Trophoblast cell (in vitro differentiated cells and primary cell): ENCODE measurements around the gene TAS2R9. TPM values are rescaled to one million over a fixed set of nuclear protein-coding genes. Genes with fewer than 3 reads are reported as not detected.

Source experiments
- DNase-seq, 2 donors: peaks; one replicate each; pipeline ENCODE4 v3.0.0-alpha.2; 2016
- H2AFZ ChIP-seq: 2 replicates; pipeline ENCODE4 v1.6.1; 2013; ENCODE audit warnings: low read length, moderate library complexity, mild to moderate bottlenecking; ENCODE audit not compliant: insufficient read depth, poor library complexity
- H2AK5ac ChIP-seq: 2 replicates; pipeline ENCODE4 v1.6.1; 2013; ENCODE audit warnings: mild to moderate bottlenecking, low read length
- H2BK120ac ChIP-seq: 2 replicates; pipeline ENCODE4 v1.6.1; 2013; ENCODE audit warnings: low read length, mild to moderate bottlenecking, moderate library complexity; ENCODE audit not compliant: insufficient read depth, poor library complexity
- H2BK12ac ChIP-seq: 2 replicates; pipeline ENCODE4 v1.6.1; 2013; ENCODE audit warnings: mild to moderate bottlenecking, low read length, moderate library complexity
- H2BK5ac ChIP-seq: 2 replicates; pipeline ENCODE4 v1.6.1; 2013; ENCODE audit warnings: low read length, low read depth, moderate library complexity, mild to moderate bottlenecking; ENCODE audit not compliant: poor library complexity
- H3K14ac ChIP-seq: 2 replicates; pipeline ENCODE4 v1.6.1; 2013; ENCODE audit warnings: mild to moderate bottlenecking, low read length
- H3K18ac ChIP-seq: 2 replicates; pipeline ENCODE4 v1.6.1; 2013; ENCODE audit warnings: mild to moderate bottlenecking, low read length
- H3K23ac ChIP-seq: 2 replicates; pipeline ENCODE4 v1.6.1; 2013; ENCODE audit warnings: low read length
- H3K27ac ChIP-seq: 2 replicates; pipeline ENCODE4 v1.5.1; 2013; ENCODE audit warnings: low read depth, mild to moderate bottlenecking, inconsistent platforms, low read length, moderate library complexity
- H3K27me3 ChIP-seq: 2 replicates; pipeline ENCODE4 v1.6.1; 2013; ENCODE audit warnings: inconsistent platforms, mild to moderate bottlenecking, low read length, moderate library complexity; ENCODE audit not compliant: insufficient read depth
- H3K36me3 ChIP-seq, 2 experiments: 1 replicate in 1 of 2; 2 replicates in 1 of 2; pipeline ENCODE4 v1.6.1; 2013; ENCODE audit warnings: low read length in 2 of 2, mild to moderate bottlenecking in 2 of 2, moderate library complexity in 1 of 2; ENCODE audit not compliant: insufficient read depth in 2 of 2, control insufficient read depth in 1 of 2
- H3K4ac ChIP-seq: 2 replicates; pipeline ENCODE4 v1.6.1; 2013; ENCODE audit warnings: low read depth, mild to moderate bottlenecking, low read length, moderate library complexity
- H3K4me1 ChIP-seq, 2 experiments: 1 replicate in 1 of 2; 2 replicates in 1 of 2; pipeline ENCODE4 v1.6.1; 2013; ENCODE audit warnings: low read length in 2 of 2, mild to moderate bottlenecking in 2 of 2, moderate library complexity in 1 of 2; ENCODE audit not compliant: insufficient read depth in 2 of 2, control insufficient read depth in 1 of 2
- H3K4me2 ChIP-seq: 2 replicates; pipeline ENCODE4 v1.6.1; 2013; ENCODE audit warnings: inconsistent platforms, mild to moderate bottlenecking, low read length, moderate library complexity
- H3K4me3 ChIP-seq: 2 replicates; pipeline ENCODE4 v1.5.1; 2013; ENCODE audit warnings: mild to moderate bottlenecking, low read depth, low read length, inconsistent platforms
- H3K79me1 ChIP-seq: one replicate; pipeline ENCODE4 v1.6.1; 2013; ENCODE audit warnings: low read length
- H3K79me2 ChIP-seq: 2 replicates; pipeline ENCODE4 v1.6.1; 2013; ENCODE audit warnings: low read length, mild to moderate bottlenecking; ENCODE audit not compliant: control insufficient read depth, insufficient read depth, poor library complexity
- H3K9ac ChIP-seq: 2 replicates; pipeline ENCODE4 v1.6.1; 2013; ENCODE audit warnings: mild to moderate bottlenecking, low read length
- H3K9me3 ChIP-seq: 2 replicates; pipeline ENCODE4 v1.6.1; 2013; ENCODE audit warnings: low read depth, mild to moderate bottlenecking, control low read depth, inconsistent platforms, low read length; ENCODE audit not compliant: insufficient read depth
- H4K12ac ChIP-seq: 2 replicates; pipeline ENCODE4 v1.6.1; 2013; ENCODE audit warnings: low read depth, mild to moderate bottlenecking, low read length, moderate library complexity
- H4K8ac ChIP-seq: 2 replicates; pipeline ENCODE4 v1.6.1; 2013; ENCODE audit warnings: low read depth, mild to moderate bottlenecking, low read length, moderate library complexity
- H4K91ac ChIP-seq: one replicate; pipeline ENCODE4 v1.6.1; 2013; ENCODE audit warnings: low read depth, mild to moderate bottlenecking, low read length, moderate library complexity
- WGBS: extraction: QIAGEN DNeasy Blood & Tissue Kit; methylation state at CpG from one replicate; pipeline ENCODE4 v1.1.7; 2013; ENCODE audit warnings: missing lambda C conversion rate; ENCODE audit not compliant: insufficient read length, insufficient coverage; ENCODE audit errors: extremely low coverage; 5-methylcytosine and 5-hydroxymethylcytosine counted together
- polyA plus RNA-seq: library from polyadenylated mRNA; stranded (reverse); fragments of 200-250 nt; gene quantifications from 2 replicates; pipeline ENCODE4 v1.2.3, GENCODE V29; 2013

Gene TAS2R9, protein sequence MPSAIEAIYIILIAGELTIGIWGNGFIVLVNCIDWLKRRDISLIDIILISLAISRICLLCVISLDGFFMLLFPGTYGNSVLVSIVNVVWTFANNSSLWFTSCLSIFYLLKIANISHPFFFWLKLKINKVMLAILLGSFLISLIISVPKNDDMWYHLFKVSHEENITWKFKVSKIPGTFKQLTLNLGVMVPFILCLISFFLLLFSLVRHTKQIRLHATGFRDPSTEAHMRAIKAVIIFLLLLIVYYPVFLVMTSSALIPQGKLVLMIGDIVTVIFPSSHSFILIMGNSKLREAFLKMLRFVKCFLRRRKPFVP
- polyA plus RNA-seq: not detected in 2 replicates

DNA sequence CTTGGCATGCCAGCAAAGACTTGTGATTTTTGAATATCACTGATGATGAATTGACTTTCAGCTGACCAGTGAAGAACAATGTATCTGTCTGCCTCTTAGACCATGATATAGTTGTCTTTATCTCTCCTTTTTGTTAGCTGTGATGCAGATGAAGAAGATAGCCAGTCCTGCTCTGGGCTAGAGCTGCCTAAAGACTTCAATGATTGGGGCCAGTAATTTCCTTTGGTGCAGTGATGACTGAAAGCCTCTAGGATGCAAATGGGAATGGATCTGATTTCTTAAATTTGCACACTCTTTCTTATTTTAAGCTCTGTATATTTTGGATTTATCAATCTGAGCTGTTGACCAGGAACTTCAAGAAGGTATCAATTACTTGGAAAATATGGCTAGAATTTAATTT, at the start of gene TAS2R9:
Gene TAS2R9 (minus strand): TSS at position 101 of the 400 bp plus-strand sequence. CDS start 93 bp downstream, at position 8.
- Histone ChIP-seq H4K8ac (no peak within 1 kb of the TSS), H2BK12ac (no peak within 1 kb of the TSS), H3K9me3 (no peaks in the 10 kb centered on the region), H3K9ac (no peak within 1 kb of the TSS), H3K4me2 (no peak within 1 kb of the TSS), H3K14ac (no peak within 1 kb of the TSS), H3K79me1 (no peaks in the 10 kb centered on the region), H3K36me3 (no peaks in the 10 kb centered on the region), H3K4me3 (no peak within 1 kb of the TSS), H2BK120ac (no peak within 1 kb of the TSS), H3K4me1 (no peaks in the 10 kb centered on the region), H3K4ac (no peak within 1 kb of the TSS), H4K12ac (no peak within 1 kb of the TSS), H3K27me3 (no peaks in the 10 kb centered on the region), H2BK5ac (no peak within 1 kb of the TSS), H3K79me2 (no peaks in the 10 kb centered on the region), H3K27ac (no peak within 1 kb of the TSS), H3K23ac (no peak within 1 kb of the TSS), H3K18ac (no peak within 1 kb of the TSS), H2AK5ac (no peak within 1 kb of the TSS), H4K91ac (no peak within 1 kb of the TSS), H2AFZ (no peak within 1 kb of the TSS)
- no peak for DNase-seq

DNA sequence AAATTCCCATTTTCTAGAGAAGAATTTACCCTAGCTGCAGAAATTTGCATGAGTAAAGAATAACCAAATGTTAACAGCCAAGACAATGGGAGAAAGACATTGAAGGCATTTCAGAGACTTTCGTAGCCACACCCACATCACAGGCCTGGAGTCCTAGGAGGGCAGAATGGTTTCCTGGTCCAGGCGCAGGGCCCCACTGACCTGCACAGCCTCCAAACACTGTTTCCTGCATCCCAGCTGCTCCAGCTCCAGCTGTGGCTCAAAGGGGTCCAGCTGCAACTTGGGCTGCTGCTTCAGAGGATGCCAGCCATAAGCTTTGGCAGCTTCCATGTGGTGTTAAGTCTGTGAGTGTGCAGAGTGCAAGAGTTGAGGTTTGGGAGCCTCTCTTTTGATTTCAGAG, 45.8 kb upstream of the TAS2R9 start:
- no peaks in the 10 kb centered on the region for H3K79me2 ChIP-seq

GRCh38 chr12:10853776-10854175, 43.8 kb upstream of the TAS2R9 start:
- H3K23ac ChIP-seq: no peak overlapping the region
- H3K9me3 ChIP-seq: peaks cover 11% of the 10 kb centered on the region
- no peak overlapping the region for H2AK5ac ChIP-seq
- no peak overlapping the region for H3K4me2 ChIP-seq
- no peak overlapping the region for H3K27ac ChIP-seq
- H2BK120ac ChIP-seq: no peak overlapping the region
- no peak overlapping the region for H2BK5ac ChIP-seq
- no CpG with 5 or more reads among the region's 2 CpGs for WGBS
- no peaks in the 10 kb centered on the region for H3K79me2 ChIP-seq
- no peak overlapping the region for H3K4me3 ChIP-seq
- H4K8ac ChIP-seq: no peak overlapping the region
- H3K9ac ChIP-seq: no peak overlapping the region
- no peak overlapping the region for H3K4ac ChIP-seq
- H3K79me1 ChIP-seq: no peaks in the 10 kb centered on the region
- peaks cover 6% of the 10 kb centered on the region in 2 experiments for H3K36me3 ChIP-seq
- H2AFZ ChIP-seq: no peak overlapping the region
- H3K27me3 ChIP-seq: no peaks in the 10 kb centered on the region
- H3K18ac ChIP-seq: no peak overlapping the region
- H4K12ac ChIP-seq: no peak overlapping the region
- H3K14ac ChIP-seq: no peak overlapping the region
- H2BK12ac ChIP-seq: no peak overlapping the region
- H3K4me1 ChIP-seq: no peaks in the 10 kb centered on the region
- no peak overlapping the region for H4K91ac ChIP-seq
- no peak for DNase-seq

More for the DNA sequence above, 45.8 kb upstream of the TAS2R9 start:
- no peak overlapping the region for H3K18ac ChIP-seq
- no peak overlapping the region for H4K8ac ChIP-seq
- H3K27ac ChIP-seq: no peak overlapping the region
- H2AFZ ChIP-seq: no peak overlapping the region
- H3K27me3 ChIP-seq: no peaks in the 10 kb centered on the region
- no peak overlapping the region for H3K4me3 ChIP-seq
- no peak overlapping the region for H2BK120ac ChIP-seq
- H3K9ac ChIP-seq: no peak overlapping the region
- H3K4me2 ChIP-seq: no peak overlapping the region
- no peak overlapping the region for H3K14ac ChIP-seq
- no peak overlapping the region for H4K91ac ChIP-seq
- H3K4ac ChIP-seq: no peak overlapping the region
- H2BK12ac ChIP-seq: no peak overlapping the region
- no peak overlapping the region for H2BK5ac ChIP-seq
- WGBS: no CpG with 5 or more reads among the region's 2 CpGs
- peaks cover 11% of the 10 kb centered on the region for H3K9me3 ChIP-seq
- H2AK5ac ChIP-seq: no peak overlapping the region
- DNase-seq: no peak
- H3K79me1 ChIP-seq: no peaks in the 10 kb centered on the region
- no peak overlapping the region for H4K12ac ChIP-seq
- no peak overlapping the region for H3K23ac ChIP-seq
- no peaks in the 10 kb centered on the region for H3K4me1 ChIP-seq
- peaks cover 6% of the 10 kb centered on the region in 2 experiments for H3K36me3 ChIP-seq

DNA sequence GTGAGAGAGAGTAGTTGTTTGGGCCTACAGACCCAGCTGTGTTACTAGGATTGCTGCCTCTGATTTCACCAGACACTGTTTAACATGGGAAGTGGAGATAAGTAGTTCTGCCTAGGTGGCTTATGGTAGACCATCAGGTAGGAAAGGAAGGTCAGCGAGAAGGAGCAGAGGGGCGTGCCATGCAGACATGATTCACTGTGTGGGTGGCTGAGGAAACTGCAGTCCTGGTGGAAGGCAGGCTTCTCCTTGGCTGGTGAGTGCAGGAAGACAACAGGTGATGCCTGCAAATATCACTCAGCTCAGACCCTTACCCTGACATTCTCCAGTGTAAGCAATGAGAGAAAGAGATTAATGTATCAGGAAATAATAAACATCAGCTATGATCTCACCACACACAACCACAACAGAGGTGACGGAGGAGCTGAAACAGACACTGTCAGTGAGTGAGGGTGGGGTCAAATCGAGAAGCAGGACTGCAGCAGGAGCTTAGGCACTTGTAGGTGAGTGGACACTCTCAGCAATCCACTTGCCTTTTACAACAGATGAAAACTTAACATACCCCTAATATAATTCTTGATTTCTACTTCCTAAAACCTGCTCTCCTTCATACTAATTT, 41.4 kb upstream of the TAS2R9 start:
- H3K18ac ChIP-seq: no peak overlapping the region
- H3K9me3 ChIP-seq: peaks cover 9% of the 10 kb centered on the region
- WGBS: no CpG with 5 or more reads among the region's 4 CpGs

More for the DNA sequence above, 41.4 kb upstream of the TAS2R9 start:
- H3K9ac ChIP-seq: no peak overlapping the region
- H2BK5ac ChIP-seq: no peak overlapping the region
- no peak overlapping the region for H3K23ac ChIP-seq
- no peak overlapping the region for H2AFZ ChIP-seq
- H2BK12ac ChIP-seq: no peak overlapping the region
- no peak overlapping the region for H4K12ac ChIP-seq
- no peaks in the 10 kb centered on the region for H3K27me3 ChIP-seq
- H3K79me2 ChIP-seq: no peaks in the 10 kb centered on the region
- no peaks in the 10 kb centered on the region for H3K4me1 ChIP-seq
- H3K14ac ChIP-seq: no peak overlapping the region
- no peak overlapping the region for H4K91ac ChIP-seq
- H3K79me1 ChIP-seq: no peaks in the 10 kb centered on the region
- H3K4me3 ChIP-seq: no peak overlapping the region
- H3K27ac ChIP-seq: no peak overlapping the region
- H2AK5ac ChIP-seq: no peak overlapping the region
- H2BK120ac ChIP-seq: no peak overlapping the region
- H4K8ac ChIP-seq: no peak overlapping the region
- no peak overlapping the region for H3K4me2 ChIP-seq
- H3K36me3 ChIP-seq: peaks cover 7 to 9% of the 10 kb centered on the region in 2 experiments
- no peak for DNase-seq
- no peak overlapping the region for H3K4ac ChIP-seq
